ENCODE data around the gene ANKS1A.

DNA sequence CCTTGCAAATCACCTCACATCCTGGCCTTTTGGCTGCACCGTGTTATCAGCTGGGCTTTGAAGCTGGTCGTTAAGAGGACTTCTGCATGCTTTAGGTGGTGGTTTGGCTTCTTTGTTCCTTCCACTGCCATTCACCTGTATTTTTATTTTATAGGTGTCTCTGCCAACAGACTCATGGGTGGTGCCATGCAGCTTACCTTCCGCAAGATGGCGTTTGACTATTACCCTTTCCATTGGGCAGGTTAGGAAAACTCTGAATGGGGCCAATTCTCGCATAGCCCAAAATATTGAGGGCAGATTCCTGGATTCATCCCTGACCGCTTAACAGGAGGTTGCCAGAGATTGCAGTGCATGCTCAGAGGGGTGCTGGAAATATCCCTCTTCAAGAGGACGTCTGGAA is 33.6 kb upstream of the ANKS1A start:
- no peak for TF ChIP-seq EP300 (IDR thresholded peaks at IDR 0.05)
- TF ChIP-seq POLR2A (IDR thresholded peaks at IDR 0.05; ENCODE audit: low read length) = no peak
- TF ChIP-seq JUN (IDR thresholded peaks at IDR 0.05) = no peak
- no peak for TF ChIP-seq HMGXB4 (CRISPR knock-in tag; IDR thresholded peaks at IDR 0.05; ENCODE audit: borderline replicate concordance)

All from A549 (cell line).